GM23248 (cell line): ENCODE measurements around the gene EMC10.

ENCODE experiments used
- EZH2 ChIP-seq: fragments of 200-600 bp; sonication (generic); IDR thresholded peaks from 2 replicates; pipeline ENCODE4 v1.6.1; 2018; ENCODE audit warnings: antibody characterized with exemption, mild to moderate bottlenecking; ENCODE audit not compliant: insufficient read depth, poor library complexity, severe bottlenecking
- EZH2phosphoT487 ChIP-seq: fragments of 200-600 bp; sonication (generic); IDR thresholded peaks from 2 replicates; pipeline ENCODE4 v1.6.1; 2018; ENCODE audit warnings: antibody characterized with exemption, moderate library complexity, mild to moderate bottlenecking, low read depth; ENCODE audit not compliant: insufficient read depth

DNA sequence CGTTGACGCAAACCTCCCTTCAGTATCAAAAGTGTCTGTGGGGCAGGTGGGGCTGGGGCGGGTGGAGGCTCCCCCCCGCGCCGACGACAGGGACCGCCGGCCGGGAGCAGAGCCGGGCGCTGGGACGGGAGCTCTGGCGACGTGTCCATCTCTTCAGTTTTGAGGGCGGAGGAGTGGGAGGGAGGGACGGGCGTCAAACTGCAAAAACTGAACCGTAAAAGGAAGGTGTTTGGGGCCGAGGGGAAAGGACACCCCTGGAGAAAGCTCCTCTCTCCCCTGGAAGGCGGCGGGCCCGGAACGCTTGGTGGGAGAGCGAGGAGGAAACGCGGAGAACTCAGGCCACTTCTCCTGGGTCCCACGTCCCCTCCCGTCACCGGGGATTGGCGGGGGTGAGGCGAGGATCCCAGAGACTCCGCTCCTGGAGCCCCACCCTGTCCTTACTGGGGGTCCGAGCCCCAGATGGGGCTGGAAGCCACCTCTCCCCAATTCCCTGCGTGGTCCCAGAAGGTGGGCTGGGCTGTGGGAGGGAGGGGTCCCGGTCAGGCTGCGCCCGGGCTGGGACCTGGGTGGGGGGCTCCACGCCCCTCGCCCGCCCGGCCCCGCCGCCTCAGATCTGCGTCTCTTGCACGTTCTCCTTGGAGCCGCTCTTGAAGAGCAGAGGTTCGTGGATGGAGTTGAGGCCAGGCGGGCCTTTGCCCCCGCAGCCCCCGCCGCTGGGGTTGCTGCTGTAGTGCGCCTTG, 40.8 kb downstream of the EMC10 start:
- TF ChIP-seq EZH2 (no peak), EZH2phosphoT487 (no peak)
